Activated CD8-positive, alpha-beta memory T cell treated with anti-CD3 and anti-CD28 coated beads, Interleukin-2, amount 50 U/mL, for 24 hours (primary cell): ENCODE results near the gene PXDN.

Source experiments
- DNase-seq: peaks from one replicate; pipeline ENCODE4 v3.0.0-alpha.2; 2020; ENCODE audit errors: extremely low read depth

Gene PXDN

GRCh38 chr2:1665761-1666505 is 78.4 kb downstream of the PXDN start:
- DNase-seq, result no peak

DNA sequence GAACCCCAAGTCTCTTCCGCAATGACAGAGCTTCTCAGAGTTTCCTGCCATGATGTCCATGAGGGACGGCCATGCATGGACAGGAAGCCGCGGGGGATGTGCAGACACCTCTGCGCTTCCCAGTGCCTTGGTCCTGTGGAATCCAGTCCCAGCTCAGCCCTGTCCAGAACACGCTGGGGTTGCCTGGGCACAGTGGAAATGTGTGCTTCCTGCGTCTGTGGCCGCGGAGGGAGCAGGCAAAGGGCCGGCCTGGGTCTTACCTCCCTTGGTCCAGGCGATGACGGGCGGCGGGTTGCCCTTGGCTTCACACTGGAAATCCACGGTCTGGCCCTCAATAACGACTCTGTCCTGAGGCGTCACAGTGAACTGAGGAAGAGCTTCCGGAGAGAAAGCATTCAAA is 79.6 kb downstream of the PXDN start:
- DNase-seq, result no peak

GRCh38 chr2:1664076-1664605 is 80.2 kb downstream of the PXDN start:
- no peak for DNase-seq

- DNase-seq, result no peak
These were observed 80.7 kb downstream of the PXDN start for GRCh38 chr2:1663621-1664020.

DNA sequence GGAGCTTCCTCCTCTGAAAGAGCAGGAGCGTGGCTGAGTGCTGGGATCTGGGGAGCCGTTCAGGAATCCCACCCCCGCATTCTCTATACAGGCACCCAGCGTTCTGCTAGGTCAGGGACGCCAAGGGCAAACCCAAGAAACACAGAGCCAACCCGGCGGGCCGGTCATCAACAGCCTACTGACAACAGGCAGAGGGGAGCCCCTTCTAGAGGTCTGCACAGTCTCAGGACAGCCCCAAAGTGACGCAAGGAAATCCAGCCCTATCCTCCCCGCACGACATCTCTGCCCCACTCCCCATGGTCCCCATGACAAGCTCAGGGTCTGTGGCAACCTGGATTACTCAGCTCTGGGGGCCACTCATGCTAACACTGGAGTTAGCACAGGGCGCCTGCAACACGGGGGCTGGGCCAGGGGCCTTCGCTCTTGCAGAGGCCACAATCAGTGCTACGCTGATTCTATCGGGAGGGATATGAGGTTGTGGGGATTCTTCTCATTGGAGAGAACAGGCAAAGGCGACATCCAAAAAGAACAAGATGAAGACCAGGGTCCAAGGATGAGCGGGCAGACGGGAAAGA is 81.6 kb downstream of the PXDN start:
- DNase-seq, result no peak

- no peak for DNase-seq
These were observed 82.3 kb downstream of the PXDN start for GRCh38 chr2:1661891-1662605.

DNA sequence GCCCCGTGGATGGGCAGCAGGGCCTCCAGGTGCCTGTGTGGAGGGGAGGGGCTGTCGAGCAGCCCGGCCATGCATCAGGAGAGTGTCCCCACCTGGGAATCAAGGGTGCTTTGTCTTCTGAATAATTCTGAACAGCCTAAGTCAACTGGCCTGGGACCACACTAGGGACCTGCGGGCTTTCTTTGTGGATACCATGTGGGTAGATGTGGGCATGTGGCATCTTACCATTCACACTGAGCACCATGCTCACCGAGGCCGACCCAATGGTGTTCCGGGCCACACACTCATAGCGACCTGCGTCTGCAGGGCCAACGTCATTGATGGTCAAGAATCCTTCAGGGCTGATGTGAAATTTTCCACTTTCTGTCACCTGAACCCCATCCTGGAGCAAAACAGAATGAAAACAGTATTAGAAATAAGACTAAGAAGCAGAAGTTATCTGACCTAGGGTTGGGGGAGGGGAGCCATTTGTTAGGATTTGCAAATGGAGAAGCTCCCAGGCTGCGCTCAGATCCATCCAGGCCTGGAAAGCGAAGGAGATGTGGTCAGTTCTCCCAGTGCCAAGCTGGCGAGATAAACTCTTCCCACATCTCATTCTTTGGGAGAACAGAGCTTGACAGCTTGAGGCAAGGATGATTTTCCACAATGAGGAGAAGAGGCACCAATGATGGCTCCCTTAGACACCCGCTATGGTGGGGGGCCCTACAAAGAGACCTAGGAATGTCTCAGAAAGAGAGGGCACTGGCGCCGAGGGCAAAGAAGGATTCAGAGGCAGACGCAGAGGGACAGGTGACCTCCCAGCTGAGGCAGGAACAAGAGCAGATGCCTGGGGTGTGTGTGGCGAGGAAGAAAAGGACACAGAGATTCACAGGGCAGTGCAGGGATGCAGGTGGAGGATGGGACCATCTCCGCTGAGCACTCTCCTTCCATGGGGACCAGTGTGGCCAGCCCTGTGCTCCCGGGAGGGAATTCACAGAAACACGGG is 83.4 kb downstream of the PXDN start:
- DNase-seq, result no peak

DNA sequence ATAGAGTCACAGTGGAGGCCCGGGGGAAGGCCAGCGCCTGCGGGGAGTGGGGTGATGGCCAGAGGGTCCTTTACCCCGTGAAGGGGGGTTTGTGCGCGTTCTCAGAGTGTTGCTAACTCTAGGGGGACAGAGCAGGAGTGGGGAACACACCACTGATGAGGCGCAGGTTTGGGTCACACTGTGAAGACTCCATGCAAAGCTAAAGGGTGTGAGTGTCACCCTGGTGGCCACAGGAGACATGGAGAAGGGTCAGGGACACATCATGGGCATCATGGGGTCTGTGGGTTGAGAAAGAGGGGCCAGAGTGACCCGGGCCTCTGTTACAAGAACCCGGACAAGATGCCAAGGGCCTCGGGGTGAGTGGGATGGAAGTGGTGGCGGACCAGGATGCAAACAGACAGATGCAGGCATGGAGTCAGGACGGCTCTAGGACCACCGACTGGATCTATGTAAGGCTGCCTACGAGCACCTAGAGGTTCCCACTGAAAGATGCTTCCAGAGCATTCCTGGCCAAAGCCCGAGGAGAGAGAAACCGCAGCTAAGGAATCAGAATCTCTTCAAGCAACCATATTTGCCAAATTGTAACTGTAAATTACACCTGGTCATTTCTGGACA is 84.3 kb downstream of the PXDN start:
- DNase-seq, result no peak

DNA sequence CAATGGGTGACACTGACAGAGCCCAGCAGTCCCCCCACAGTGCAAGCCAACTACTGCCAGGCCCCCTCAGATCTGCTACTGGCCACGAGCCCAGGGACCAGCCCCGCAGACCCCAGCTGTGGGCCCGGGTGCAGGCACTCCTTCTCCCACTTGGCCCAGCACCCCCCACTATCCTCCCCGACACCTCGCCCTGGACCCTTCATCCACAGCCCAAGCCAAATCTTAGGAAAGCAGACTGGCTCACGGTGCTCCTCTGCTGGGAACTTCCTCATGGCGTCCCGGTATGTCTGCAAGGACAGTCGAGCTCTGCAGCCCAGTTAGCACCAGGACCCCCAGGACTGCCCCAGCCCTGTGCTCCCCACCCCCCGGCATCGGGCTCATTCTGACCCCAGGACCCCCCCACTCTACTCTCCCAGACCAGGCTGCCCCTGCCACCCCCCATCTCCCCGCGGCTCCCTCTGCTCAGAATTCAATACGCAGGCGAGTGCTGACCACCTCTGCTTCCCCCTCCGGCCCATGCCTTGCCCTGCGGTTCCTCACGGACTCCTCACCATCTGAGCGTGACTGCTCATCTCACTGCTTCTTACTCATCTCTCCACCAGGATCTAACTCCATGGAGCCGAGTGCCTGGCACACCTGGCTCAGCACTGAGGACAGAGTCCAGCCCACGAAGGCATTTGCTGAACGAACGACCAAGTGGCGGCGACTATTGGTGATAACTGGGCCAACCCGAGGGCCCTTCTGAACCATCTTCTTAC is 85.7 kb downstream of the PXDN start:
- no peak for DNase-seq

- DNase-seq, result no peak
These were observed 87.1 kb downstream of the PXDN start for GRCh38 chr2:1656961-1657841.

DNA sequence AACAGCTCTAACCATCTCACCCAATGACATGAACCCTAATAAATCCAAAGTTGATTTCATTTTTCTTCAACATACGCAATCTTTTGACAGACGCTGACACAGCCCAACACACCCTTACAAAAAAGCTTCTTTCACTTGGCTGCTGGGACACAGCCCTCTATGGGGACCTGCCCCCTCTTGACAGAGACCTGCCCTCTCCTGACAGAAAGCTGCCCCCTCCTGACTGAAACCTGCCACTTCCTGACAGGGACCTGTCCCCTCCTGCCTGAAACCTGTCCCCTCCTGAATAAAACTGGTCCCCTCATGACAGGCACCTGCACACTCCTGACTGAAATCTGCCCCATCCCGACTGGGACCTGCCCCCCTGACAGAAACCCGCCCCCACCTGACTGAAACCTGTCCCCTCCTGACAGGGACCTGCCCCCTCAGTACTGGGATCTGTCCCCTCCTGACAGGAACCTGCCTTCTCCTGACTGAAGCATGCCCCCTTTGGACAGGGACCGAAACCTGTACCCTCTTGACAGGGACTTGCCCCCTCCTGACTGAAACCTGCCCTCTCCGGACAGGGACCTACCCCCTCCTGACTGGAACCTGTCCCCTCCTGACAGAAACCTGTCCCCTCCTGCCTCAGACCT is 87.9 kb downstream of the PXDN start:
- DNase-seq, result no peak

DNA sequence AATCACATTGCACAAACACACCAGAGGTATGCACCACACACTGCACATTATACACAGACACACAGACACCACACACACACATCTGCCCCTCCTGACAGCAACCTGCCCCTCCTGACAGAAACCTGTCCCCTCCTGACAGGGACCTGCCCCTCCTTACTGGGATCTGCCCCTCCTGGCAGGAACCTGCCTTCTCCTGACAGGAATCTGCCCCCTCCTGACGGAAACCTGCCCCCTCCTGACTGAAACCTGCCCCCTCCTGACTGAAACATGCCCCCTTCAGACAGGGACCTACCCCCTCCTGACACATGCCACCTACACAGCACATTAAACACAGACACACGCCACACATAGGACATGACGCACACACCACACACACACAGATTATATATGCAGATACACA is 88.9 kb downstream of the PXDN start:
- DNase-seq, result no peak

DNA sequence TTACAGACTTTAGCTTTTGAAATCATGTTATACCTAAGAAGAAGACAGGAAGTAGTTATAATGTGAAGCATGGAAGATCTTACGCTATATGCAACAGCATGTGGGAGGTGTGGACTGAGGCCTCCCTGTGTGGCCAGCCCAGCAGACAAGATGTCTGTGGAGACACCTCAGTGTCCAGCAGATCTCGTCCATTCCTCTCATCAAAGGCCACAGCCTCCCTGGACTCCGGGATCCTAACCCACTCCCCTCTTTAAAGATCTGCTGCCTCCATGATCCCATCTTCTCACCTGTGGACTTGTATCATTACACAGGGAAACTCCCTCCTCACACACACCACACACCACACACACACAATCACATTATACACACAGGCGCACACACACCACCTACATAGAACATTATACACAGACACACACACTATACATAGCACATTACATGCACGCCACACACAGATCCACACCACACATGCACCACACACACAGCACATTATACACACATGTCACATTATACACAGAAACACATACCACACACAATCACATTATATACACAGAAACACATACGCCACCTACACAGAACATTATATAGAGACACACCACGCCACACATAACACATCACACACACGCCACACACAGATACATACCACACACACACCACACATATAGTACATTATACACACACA is 89.5 kb downstream of the PXDN start:
- no peak for DNase-seq

GRCh38 chr2:1653956-1654695 is 90.2 kb downstream of the PXDN start:
- DNase-seq, result no peak

DNA sequence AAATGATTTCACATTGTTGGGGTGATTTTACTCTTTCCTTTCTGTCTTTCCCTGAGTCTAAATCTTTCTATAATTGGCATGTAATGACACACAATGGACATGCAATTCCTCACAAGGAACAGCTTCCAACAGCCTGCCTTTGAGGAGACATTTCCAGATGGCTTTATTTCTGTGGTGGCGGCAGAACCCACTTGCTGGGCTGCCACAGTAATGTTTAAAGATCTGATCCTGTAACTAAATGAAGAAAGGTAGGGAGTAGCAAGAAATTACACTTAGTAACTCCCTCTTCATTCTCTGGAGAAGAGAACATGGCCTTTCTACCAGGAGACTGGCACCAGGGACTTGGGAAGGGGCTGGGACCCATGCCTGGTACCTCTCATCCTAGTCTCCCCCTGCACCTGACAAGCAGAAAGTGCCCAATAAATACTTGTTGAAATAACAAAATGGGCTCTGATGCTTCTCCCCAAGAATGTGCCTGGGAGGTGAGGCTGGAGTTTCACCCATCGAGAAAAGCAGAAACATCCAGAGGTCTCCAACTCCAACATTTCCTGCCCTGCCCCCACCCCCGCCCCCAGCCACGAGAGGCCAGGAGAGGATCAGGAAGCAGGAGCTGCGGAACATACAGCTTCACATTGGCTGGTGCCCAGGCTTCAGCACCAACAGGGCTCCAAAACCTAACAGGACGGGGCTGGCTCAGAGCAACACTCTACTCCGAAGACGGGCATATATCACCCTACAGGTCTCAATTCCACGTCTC is 92.1 kb downstream of the PXDN start:
- DNase-seq, result no peak

- DNase-seq, result no peak
These were observed 92.9 kb downstream of the PXDN start for GRCh38 chr2:1651121-1652033.
